Keratinocyte (primary cell): ENCODE measurements around the gene RETREG3. TPM values are rescaled to one million over a fixed set of nuclear protein-coding genes. Genes with fewer than 3 reads are reported as not detected.

ENCODE experiments used
- DNase-seq: peaks from one replicate; pipeline ENCODE4 v3.0.0-alpha.2; 2011; ENCODE audit warnings: low read depth, missing footprints, low spot score
- FAIRE-seq: peaks from 2 replicates; lab custom pipeline; 2011; peaks lifted over from hg19 to GRCh38; lab: Jason Lieb, UNC
- H2AFZ ChIP-seq: 2 replicates; pipeline ENCODE4 v1.6.0; 2012; ENCODE audit warnings: low read length, control low read depth, inconsistent platforms; ENCODE audit not compliant: control insufficient read depth
- H3K27ac ChIP-seq: 2 replicates; pipeline ENCODE4 v1.5.1; 2011; ENCODE audit warnings: low read length; ENCODE audit not compliant: control insufficient read depth, insufficient read depth
- H3K27me3 ChIP-seq: 3 replicates; pipeline ENCODE4 v1.6.0; 2011; ENCODE audit warnings: low read length; ENCODE audit not compliant: control insufficient read depth, insufficient read depth; ENCODE audit errors: extremely low read depth
- H3K36me3 ChIP-seq, 2 experiments: 2 replicates in 1 of 2; 3 replicates in 1 of 2; pipeline ENCODE4 v1.5.1; 2011; ENCODE audit warnings: low read length in 2 of 2, mild to moderate bottlenecking in 1 of 2; ENCODE audit not compliant: control insufficient read depth in 2 of 2, insufficient read depth in 2 of 2; ENCODE audit errors: extremely low read depth in 1 of 2
- H3K4me1 ChIP-seq: 3 replicates; pipeline ENCODE4 v1.5.1; 2011; ENCODE audit warnings: low read length; ENCODE audit not compliant: control insufficient read depth, insufficient read depth; ENCODE audit errors: extremely low read depth
- H3K4me2 ChIP-seq: 3 replicates; pipeline ENCODE4 v1.6.0; 2011; ENCODE audit warnings: low read depth, low read length; ENCODE audit not compliant: control insufficient read depth, insufficient read depth; ENCODE audit errors: extremely low read depth
- H3K4me3 ChIP-seq, 3 experiments: fragments of 200-600 bp in 1 of 3; sonication (generic) in 1 of 3; 2 replicates in 2 of 3; 3 replicates in 1 of 3; pipeline ENCODE4 v1.5.1; 2011 to 2016; ENCODE audit warnings: low read length in 3 of 3, mild to moderate bottlenecking in 3 of 3, control low read depth in 2 of 3, inconsistent platforms in 1 of 3, low read depth in 1 of 3, mixed read lengths in 1 of 3, mixed run types in 1 of 3, moderate library complexity in 1 of 3; ENCODE audit not compliant: control insufficient read depth in 2 of 3, insufficient read depth in 2 of 3; ENCODE audit errors: extremely low read depth in 1 of 3
- H3K79me2 ChIP-seq: 2 replicates; pipeline ENCODE4 v1.6.0; 2012; ENCODE audit warnings: low read length; ENCODE audit not compliant: control insufficient read depth, insufficient read depth
- H3K9ac ChIP-seq: 3 replicates; pipeline ENCODE4 v1.6.0; 2011; ENCODE audit warnings: low read length; ENCODE audit not compliant: control insufficient read depth, insufficient read depth; ENCODE audit errors: extremely low read depth
- H3K9me1 ChIP-seq: 3 replicates; pipeline ENCODE4 v1.6.0; 2011; ENCODE audit warnings: low read length; ENCODE audit not compliant: control insufficient read depth, insufficient read depth; ENCODE audit errors: extremely low read depth
- H3K9me3 ChIP-seq: 2 replicates; pipeline ENCODE4 v1.5.1; 2012; ENCODE audit warnings: low read depth, low read length; ENCODE audit not compliant: control insufficient read depth
- H4K20me1 ChIP-seq: 3 replicates; pipeline ENCODE4 v1.6.0; 2011; ENCODE audit warnings: low read length; ENCODE audit not compliant: control insufficient read depth, insufficient read depth; ENCODE audit errors: extremely low read depth
- CTCF ChIP-seq, 3 experiments: IDR thresholded peaks in 1 of 3; conservative IDR thresholded peaks in 1 of 3; optimal IDR thresholded peaks in 1 of 3; 2 replicates in 2 of 3; 3 replicates in 1 of 3; pipeline versions ENCODE3 to v1.5.1; 2011; ENCODE audit warnings: low read length in 3 of 3, mild to moderate bottlenecking in 3 of 3, moderate library complexity in 2 of 3, control low read depth in 1 of 3, inconsistent platforms in 1 of 3; ENCODE audit not compliant: insufficient read depth in 2 of 3; ENCODE audit errors: extremely low read depth in 1 of 3
- EZH2 ChIP-seq: IDR thresholded peaks from one replicate; pipeline ENCODE4 v1.6.1; 2012; ENCODE audit warnings: inconsistent platforms, mild to moderate bottlenecking, low read length, moderate library complexity
- dilution Hi-C: fragments of 300-500 bp; cut with MboI; formaldehyde crosslinking; loops from one replicate; pipeline ENCODE4 v1.7.0; 2020; ENCODE audit warnings: low sequenced_read_pairs; ENCODE audit not compliant: extremely low pct_ligation_motif_present
- polyA plus RNA-seq, 5 experiments: library from polyadenylated mRNA; depleted of rRNA in 3 of 5; stranded (reverse) in 3 of 5; stranded (forward) in 1 of 5; unstranded in 1 of 5; fragments of >200 nt; gene quantifications; 1 replicate in 1 of 5; 2 replicates in 3 of 5; 3 replicates in 1 of 5; pipeline versions ENCODE4 v1.2.1 to v1.2.3, GENCODE V29; 2011 to 2012; ENCODE audit warnings: missing spikeins in 2 of 5, low read depth in 1 of 5, low replicate concordance in 1 of 5

Gene RETREG3
- polyA plus RNA-seq, 1 donor (not counting 4 experiments of a cell fraction or from before 2014, with no cell fraction given), result 25.2 TPM

- FAIRE-seq (no peak), DNase-seq (no peak)
- H3K4me3 ChIP-seq, result peak overlapping the region; percentile 80 to 100 (median 98)
- H3K9me3 ChIP-seq, result no peaks in the 10 kb centered on the region
- H3K27me3 ChIP-seq, result no peaks in the 10 kb centered on the region
- peak overlapping the region; percentile 99 for H3K4me2 ChIP-seq
- H3K27ac ChIP-seq, result peak overlapping the region; percentile 89
- dilution Hi-C loops, result loop anchor here (10.0 kb wide), 1 partner anchor 56 kb away; no protein-coding TSS in a partner anchor
- TF ChIP-seq CTCF (optimal IDR thresholded peaks at IDR 0.05 in 1 of 3, IDR thresholded peaks at IDR 0.05 in 1 of 3, conservative IDR thresholded peaks at IDR 0.05 in 1 of 3; ENCODE audit: extremely low read depth in 1 of 3, insufficient read depth in 2 of 3, low read length in 3 of 3), result no peak
- no peak for TF ChIP-seq EZH2
- no peaks in the 10 kb centered on the region for H3K9me1 ChIP-seq
- H3K4me1 ChIP-seq, result peaks cover 18% of the 10 kb centered on the region
- H3K79me2 ChIP-seq, result peaks cover 58% of the 10 kb centered on the region
- H3K9ac ChIP-seq, result peak overlapping the region; percentile 96
- H3K36me3 ChIP-seq, result peaks cover 15 to 17% of the 10 kb centered on the region in 2 experiments
- peak overlapping the region; percentile 85 for H2AFZ ChIP-seq
- no peaks in the 10 kb centered on the region for H4K20me1 ChIP-seq
These were observed 631 bp downstream of the RETREG3 start for GRCh38 chr17:42608305-42609181.

GRCh38 chr17:42607769-42608168 is 1.4 kb downstream of the RETREG3 start:
- peak overlapping the region; percentile 80 to 100 (median 98) for H3K4me3 ChIP-seq
- FAIRE-seq (no peak), DNase-seq (no peak)
- dilution Hi-C loops, result loop anchor here (10.0 kb wide), 1 partner anchor 57 kb away; no protein-coding TSS in a partner anchor
- TF ChIP-seq EZH2, result no peak
- TF ChIP-seq CTCF (optimal IDR thresholded peaks at IDR 0.05 in 1 of 3, IDR thresholded peaks at IDR 0.05 in 1 of 3, conservative IDR thresholded peaks at IDR 0.05 in 1 of 3; ENCODE audit: extremely low read depth in 1 of 3, insufficient read depth in 2 of 3, low read length in 3 of 3), result no peak
- H3K9ac ChIP-seq, result peak overlapping the region; percentile 34
- no peaks in the 10 kb centered on the region for H3K9me1 ChIP-seq
- no peaks in the 10 kb centered on the region for H4K20me1 ChIP-seq
- H2AFZ ChIP-seq, result no peak overlapping the region
- H3K27me3 ChIP-seq, result no peaks in the 10 kb centered on the region
- peaks cover 65% of the 10 kb centered on the region for H3K79me2 ChIP-seq
- H3K27ac ChIP-seq, result peak overlapping the region; percentile 37
- peak overlapping the region; percentile 99 for H3K4me2 ChIP-seq
- peaks cover 18% of the 10 kb centered on the region for H3K4me1 ChIP-seq
- H3K9me3 ChIP-seq, result no peaks in the 10 kb centered on the region
- H3K36me3 ChIP-seq, result peaks cover 11 to 13% of the 10 kb centered on the region in 2 experiments
